ENCODE measurements around the gene LAMA3. TPM values are rescaled to one million over a fixed set of nuclear protein-coding genes. Genes with fewer than 3 reads are reported as not detected.

The LAMA3 gene
- total RNA-seq, 2 donors from 2014 or later = 31.9 to 41.3 TPM

DNA sequence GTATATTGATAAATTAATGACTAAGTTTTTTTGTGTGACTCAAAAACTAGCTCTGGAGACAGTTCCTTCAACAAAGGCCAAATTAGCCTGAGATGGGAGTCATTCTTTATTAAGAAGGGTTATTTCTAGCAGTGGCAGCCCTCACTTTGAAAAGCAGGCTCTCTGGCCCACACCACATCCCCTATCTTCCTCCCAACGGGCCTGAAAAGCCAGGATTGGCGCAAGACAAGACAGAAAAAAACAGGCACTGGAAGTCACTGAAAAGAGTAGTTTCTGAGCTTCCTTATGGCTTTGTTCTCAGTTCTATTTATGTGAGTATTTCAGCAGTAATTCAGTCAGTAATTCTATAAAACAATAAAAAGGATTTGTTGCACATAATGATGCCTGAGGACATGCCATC is 149.0 kb downstream of the LAMA3 start:
- Histone ChIP-seq H3K9me3 (no peaks in the 10 kb centered on the region), H3K9ac (ENCODE audit: low read depth in 2 of 2, low read length in 2 of 2) (no peak overlapping the region), H3K27ac (no peak overlapping the region), H3K36me3 (no peaks in the 10 kb centered on the region), H3K4me3 (no peak overlapping the region), H3K27me3 (no peaks in the 10 kb centered on the region), H3K4me1 (no peaks in the 10 kb centered on the region)
- no peak for DNase-seq
- TF ChIP-seq, protein P1, sequence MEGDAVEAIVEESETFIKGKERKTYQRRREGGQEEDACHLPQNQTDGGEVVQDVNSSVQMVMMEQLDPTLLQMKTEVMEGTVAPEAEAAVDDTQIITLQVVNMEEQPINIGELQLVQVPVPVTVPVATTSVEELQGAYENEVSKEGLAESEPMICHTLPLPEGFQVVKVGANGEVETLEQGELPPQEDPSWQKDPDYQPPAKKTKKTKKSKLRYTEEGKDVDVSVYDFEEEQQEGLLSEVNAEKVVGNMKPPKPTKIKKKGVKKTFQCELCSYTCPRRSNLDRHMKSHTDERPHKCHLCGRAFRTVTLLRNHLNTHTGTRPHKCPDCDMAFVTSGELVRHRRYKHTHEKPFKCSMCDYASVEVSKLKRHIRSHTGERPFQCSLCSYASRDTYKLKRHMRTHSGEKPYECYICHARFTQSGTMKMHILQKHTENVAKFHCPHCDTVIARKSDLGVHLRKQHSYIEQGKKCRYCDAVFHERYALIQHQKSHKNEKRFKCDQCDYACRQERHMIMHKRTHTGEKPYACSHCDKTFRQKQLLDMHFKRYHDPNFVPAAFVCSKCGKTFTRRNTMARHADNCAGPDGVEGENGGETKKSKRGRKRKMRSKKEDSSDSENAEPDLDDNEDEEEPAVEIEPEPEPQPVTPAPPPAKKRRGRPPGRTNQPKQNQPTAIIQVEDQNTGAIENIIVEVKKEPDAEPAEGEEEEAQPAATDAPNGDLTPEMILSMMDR (IDR thresholded peaks at IDR 0.05) = no peak
- intact Hi-C loops (cut with DNase I) = no loop called here

DNA sequence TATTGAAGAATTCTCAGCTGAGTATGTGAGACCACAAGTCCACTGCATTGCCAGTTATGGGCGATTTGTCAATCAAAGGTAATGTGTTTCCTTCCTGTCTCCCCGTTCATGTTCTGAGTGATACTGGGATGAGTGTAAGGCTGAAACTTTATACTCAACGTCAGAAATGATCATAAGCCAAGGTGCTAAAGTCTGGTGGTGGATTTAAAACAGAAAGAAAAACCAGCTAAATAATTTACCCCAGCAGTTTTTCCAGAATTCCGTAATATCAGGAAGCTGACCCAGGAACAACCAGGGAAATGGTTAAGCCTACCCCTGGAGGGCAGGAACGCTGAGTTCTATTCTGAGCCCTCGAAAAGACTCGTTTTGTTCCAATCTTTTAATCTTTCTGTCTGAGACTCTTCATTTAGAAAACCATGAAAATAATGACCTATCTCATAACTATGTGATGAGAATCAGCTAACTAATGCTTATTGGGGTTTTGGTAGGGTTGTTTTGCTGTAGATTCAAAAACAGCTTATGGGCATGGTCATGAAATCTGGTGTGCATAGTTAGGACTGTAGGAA is 149.6 kb downstream of the LAMA3 start:
- DNase-seq = no peak
- no peaks in the 10 kb centered on the region for H3K4me1 ChIP-seq
- intact Hi-C loops (cut with DNase I) = no loop called here
- no peak overlapping the region for H3K27ac ChIP-seq
- no peaks in the 10 kb centered on the region for H3K9me3 ChIP-seq
- no peaks in the 10 kb centered on the region for H3K27me3 ChIP-seq
- no peak overlapping the region for H3K4me3 ChIP-seq
- H3K36me3 ChIP-seq = no peaks in the 10 kb centered on the region
- no peak overlapping the region for H3K9ac ChIP-seq (ENCODE audit: low read depth in 2 of 2, low read length in 2 of 2)
- TF ChIP-seq, protein P1 (IDR thresholded peaks at IDR 0.05) = no peak

DNA sequence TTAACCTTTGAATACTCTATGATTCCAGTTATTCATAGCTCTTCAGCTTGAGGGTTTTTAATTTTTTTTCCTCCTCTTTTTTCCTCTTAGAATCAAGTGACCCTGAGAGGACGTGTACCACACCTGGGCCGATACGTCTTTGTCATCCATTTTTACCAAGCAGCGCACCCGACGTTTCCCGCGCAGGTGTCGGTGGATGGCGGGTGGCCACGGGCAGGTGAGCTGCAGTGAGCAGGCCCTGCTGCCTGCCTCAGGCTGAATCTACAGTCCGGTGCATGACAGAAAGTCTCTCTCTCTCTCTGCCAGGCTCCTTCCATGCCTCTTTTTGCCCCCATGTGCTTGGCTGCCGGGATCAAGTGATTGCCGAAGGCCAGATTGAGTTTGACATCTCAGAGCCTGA is 153.1 kb downstream of the LAMA3 start:
- no peak overlapping the region for H3K4me3 ChIP-seq
- intact Hi-C loops (cut with DNase I) = no loop called here
- no peak for DNase-seq
- no peaks in the 10 kb centered on the region for H3K4me1 ChIP-seq
- H3K36me3 ChIP-seq = no peaks in the 10 kb centered on the region
- no peaks in the 10 kb centered on the region for H3K9me3 ChIP-seq
- H3K27me3 ChIP-seq = no peaks in the 10 kb centered on the region
- TF ChIP-seq, protein P1 (IDR thresholded peaks at IDR 0.05) = no peak
- no peak overlapping the region for H3K9ac ChIP-seq (ENCODE audit: low read depth in 2 of 2, low read length in 2 of 2)
- no peak overlapping the region for H3K27ac ChIP-seq

DNA sequence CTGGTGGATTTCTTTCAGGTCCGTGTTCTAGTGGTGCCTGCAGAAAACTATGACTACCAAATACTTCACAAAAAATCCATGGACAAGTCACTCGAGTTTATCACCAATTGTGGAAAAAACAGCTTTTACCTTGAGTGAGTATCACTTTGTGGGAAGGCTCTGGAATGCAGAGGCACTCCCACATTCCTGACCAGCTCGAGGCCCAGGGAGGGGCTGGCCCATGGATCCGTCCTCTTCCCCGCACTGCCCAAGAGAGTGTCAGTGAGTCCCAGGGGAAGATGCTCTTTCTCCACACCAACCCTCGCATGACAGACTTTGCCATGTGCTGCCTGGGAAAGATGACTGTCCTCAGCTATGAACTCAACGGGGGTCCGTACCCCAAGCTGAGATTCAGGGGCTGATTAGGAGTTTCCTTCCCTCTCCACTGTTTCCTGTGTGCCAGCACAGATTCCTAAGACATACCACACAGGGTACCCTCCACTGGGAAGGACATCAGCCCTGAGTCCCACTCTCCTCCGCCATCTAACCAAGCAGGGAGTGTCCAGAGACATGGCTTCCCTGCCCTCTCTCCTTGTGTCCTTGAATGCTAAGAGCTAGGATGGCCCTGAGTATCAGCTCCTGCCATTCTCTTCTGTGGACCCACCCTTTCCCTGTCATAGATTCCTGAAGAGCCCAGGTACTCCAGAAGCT is 155.9 kb downstream of the LAMA3 start:
- H3K4me3 ChIP-seq = no peak overlapping the region
- DNase-seq = no peak
- no peak overlapping the region for H3K27ac ChIP-seq
- H3K27me3 ChIP-seq = no peaks in the 10 kb centered on the region
- H3K9ac ChIP-seq (ENCODE audit: low read depth in 2 of 2, low read length in 2 of 2) = no peak overlapping the region
- no peaks in the 10 kb centered on the region for H3K9me3 ChIP-seq
- no peaks in the 10 kb centered on the region for H3K4me1 ChIP-seq
- intact Hi-C loops (cut with DNase I) = no loop called here
- TF ChIP-seq, protein P1 (IDR thresholded peaks at IDR 0.05) = no peak
- H3K36me3 ChIP-seq = no peaks in the 10 kb centered on the region

DNA sequence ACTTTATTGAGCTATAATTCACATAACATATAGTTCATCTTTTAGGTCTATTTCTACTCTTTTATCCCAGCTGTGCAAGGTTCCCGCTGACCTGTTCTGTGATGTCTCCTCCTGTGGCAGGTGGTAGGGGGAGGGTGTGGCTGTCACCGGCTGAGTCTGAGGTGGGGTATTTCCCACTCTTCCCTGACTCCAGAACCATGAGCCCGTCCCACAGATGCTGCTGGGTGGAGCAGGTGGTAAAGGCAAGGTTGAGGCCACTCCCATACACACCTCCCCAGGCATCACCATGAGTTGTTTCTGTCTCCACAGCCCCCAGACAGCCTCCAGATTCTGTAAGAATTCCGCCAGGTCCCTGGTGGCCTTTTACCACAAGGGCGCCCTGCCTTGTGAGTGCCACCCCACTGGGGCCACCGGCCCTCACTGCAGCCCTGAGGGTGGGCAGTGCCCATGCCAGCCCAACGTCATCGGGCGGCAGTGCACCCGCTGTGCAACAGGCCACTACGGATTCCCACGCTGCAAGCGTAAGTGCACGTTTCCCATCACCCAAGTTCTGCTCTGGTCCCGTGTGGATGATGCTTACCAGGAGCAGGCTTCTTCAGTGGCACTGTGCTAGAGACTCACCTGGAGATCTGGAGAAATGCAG is 156.9 kb downstream of the LAMA3 start:
- peak; percentile 30 for DNase-seq
- no peaks in the 10 kb centered on the region for H3K4me1 ChIP-seq
- no peaks in the 10 kb centered on the region for H3K36me3 ChIP-seq
- intact Hi-C loops (cut with DNase I) = no loop called here
- no peak overlapping the region for H3K27ac ChIP-seq
- H3K9me3 ChIP-seq = no peaks in the 10 kb centered on the region
- no peak overlapping the region for H3K9ac ChIP-seq (ENCODE audit: low read depth in 2 of 2, low read length in 2 of 2)
- TF ChIP-seq, protein P1 (IDR thresholded peaks at IDR 0.05) = no peak
- no peaks in the 10 kb centered on the region for H3K27me3 ChIP-seq
- no peak overlapping the region for H3K4me3 ChIP-seq

Measured in colonic mucosa (tissue), 4 donors.